Activated CD8-positive, alpha-beta memory T cell treated with anti-CD3 and anti-CD28 coated beads, Interleukin-2, amount 50 U/mL, for 1 hour (primary cell): ENCODE measurements around the gene MYLK.

Experiments
- DNase-seq: peaks from one replicate; pipeline ENCODE4 v3.0.0-alpha.2; 2020; ENCODE audit errors: extremely low read depth

MYLK gene

DNA sequence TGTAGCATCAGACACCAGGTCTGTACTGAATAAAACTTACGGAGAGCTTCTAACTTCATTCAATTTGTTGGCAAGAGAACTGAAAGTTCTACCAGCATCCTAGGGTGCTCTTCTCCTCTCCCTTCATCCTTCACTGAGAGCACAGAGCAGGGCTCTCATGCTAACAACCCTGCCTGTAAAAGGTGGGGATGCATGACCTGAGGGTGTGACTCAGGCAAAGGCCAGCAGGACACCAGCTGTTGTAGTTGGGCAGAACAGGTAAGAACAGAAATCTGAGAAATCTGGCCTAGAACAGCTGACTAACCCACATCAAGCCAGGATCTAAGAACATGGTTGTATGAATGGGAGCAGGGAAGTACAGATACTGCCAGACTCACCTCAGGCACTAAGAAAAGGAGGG is 64.2 kb downstream of the MYLK start:
- no peak for DNase-seq

DNA sequence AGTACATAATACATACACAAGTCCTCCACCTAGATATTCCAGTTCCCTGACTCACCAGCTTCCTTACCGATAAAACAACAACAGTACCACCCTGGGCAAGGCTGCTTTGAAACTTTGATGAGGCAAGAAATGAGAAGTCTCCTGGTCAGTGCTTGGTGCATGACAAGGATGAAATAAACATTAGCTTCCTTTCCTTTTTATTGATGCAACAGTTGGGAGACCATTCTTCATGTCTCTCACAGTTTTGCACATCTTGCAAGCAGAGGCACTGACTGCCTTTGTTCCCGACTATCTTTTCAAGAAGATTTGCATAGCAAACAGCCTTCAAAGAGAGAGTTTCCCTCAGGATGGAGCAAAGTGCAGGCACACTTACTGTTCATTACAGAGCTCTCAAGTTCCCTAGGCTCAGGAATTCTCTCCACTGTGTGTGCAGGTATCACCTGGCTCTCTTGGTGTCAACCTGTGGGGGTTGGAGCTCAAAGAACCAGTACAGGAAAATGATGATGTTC is 65.2 kb downstream of the MYLK start:
- DNase-seq, result no peak

DNA sequence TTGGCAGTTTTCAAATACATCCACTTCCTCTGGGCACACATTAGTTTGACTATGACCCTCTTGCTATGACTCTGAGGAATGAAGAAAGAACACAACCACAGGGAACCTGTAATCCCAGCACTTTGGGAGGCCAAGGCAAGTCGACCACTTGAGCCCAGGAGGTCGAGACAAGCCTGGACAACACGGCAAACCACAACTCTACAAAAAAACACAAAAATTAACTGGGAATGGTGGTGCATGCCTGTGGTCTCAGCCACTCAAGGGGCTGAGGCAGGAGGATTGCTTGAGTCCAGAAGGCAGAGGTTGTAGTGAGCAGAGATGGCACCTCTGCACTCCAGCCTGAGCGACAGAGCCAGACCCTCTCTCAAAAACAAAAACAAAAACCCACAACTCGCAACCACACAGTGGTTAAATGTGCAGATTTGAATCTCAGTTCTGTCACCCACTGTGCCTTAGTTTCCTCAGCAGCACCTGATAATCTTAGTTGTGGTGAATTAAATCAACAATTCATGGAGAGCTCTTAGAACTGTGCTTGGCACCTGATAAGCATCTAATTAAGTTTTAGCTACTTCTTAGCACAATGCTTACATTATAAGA is 65.7 kb downstream of the MYLK start:
- DNase-seq, result no peak

DNA sequence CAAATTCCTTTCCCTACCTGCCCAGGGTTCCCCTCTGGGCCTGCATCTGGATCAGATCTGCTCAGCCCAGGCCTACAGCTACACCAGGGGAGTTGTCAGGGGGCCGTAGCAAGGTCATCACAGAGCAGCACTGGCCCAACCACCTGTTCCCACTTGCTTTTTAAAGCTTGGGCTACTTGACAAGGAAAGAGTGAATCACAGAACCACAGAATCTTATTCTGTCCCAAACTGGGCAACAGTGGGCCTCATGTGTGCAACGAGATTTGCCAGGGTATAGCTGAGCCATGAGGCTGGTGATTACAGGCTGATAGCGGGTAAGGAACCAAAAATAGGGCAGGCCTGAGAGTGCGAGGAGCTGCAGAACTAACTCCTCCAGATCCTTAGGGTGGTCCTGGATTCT is 66.7 kb downstream of the MYLK start:
- DNase-seq, result no peak

DNA sequence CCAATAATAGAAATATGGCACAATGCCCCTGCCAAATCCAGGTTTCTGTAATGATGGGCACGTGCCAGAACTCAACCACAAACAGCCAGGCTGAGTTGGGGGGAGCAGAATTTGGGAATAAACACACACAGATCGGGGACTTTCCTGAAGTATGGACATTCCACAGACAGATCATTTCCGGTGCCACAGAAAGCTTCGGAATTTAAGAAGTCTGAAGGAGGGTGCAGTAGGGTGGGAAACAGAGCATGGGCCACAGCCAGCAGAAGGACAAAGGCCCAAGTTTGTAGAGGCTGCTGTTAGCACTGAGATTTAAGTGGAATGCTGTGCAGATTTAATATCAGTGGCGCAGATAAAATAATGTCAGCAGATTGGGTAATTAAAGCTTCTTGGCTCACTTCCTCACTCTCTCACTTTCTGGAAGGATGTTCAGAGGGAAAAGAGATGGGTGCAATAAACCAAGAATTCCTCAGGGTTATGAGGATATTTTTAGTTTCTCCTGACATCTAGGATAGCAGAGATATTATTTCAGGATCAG is 67.4 kb downstream of the MYLK start:
- no peak for DNase-seq

DNA sequence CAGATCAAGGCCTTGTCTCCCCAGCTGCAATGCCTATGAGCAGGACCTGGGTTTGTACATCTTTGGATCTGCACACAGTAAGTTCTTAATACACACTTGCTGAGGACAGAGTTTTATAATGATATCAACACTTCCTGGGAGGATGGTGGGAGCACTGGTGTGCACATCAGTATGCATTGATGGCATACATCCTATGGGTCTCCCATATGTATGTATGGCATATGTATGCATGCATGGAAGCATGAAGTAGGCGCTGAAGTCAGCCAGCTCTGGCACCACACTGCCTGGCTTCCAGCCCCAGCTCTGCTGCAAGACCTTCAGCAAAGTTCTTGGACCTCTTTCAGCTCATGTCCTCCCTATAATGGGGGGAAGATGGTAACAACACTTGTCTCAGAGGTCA is 68.2 kb downstream of the MYLK start:
- DNase-seq, result no peak

DNA sequence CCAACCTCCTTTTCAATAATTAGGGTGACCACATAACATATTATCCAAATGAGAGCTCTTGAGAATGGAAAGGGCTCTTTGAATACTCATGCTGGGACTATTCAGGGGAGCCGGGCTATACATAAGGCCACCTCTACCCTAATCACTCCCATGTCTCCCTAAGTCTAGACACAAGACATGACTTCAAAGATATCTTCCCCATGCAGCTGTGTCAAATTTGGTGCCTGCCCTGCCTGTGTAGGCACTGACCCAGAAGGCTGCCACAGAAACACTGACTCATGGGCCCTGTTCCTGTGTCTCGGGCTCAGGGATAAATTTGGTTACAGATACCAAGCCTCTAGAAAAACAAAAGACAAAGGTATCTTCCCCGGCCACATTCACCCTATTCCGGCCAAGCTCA is 70.3 kb downstream of the MYLK start:
- DNase-seq, result no peak

DNA sequence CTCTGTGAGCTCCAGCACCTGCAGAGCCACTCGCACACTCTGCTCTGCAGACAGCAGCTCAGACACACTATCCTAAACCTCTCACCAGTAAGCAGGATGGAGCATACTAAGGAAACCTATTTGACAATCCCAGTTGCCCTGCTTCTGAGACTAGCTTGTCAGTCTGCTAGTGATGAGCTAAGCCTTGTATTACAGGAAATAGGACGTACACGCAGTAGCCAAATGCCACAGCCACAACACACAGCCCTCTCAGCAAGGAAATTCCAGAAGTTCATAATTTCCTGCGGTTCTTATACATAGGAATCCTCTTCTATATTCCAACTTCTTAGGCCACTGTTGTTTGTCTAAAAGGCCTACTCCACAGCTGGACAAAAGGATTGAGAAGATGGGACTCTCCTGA is 74.5 kb downstream of the MYLK start:
- DNase-seq, result no peak

DNA sequence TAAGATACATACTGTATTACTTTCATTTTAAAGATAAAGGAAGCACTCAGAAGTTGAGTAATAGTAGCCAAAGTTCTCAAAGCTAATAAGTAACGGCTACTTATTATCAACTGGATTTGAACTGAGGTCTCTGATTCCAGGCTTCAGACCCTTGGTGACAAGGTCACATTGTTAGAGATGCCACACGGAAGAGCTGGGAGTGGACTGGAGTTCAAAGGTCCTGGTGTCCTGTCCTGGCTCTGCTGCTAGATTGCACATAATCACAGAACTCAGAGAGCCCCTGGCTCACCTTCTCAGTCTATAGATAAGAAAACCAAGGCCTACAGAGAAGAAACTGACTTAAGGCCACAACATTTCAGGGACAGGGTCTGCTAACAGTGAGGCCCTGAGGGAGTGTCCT is 75.3 kb downstream of the MYLK start:
- DNase-seq, result no peak

DNA sequence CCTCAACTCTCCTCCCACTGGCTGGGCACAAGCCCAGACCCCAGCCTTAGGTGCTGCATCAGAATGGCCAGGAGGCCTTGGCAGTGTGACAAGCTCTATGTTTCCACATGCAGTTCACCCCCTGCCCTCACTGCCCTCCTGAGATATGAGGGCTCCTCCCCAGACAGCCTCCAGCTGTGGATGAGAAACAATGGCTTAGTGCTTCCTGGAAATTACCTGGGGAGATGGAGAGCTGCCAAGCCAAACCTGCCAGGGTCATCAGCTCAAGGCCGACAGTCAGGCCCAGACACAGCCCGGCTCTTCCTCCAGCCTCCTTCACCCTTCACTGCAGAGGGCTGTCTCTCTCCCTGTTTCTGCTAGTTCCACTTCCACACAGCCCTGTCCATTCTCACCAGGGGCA is 76.3 kb downstream of the MYLK start:
- DNase-seq, result no peak

DNA sequence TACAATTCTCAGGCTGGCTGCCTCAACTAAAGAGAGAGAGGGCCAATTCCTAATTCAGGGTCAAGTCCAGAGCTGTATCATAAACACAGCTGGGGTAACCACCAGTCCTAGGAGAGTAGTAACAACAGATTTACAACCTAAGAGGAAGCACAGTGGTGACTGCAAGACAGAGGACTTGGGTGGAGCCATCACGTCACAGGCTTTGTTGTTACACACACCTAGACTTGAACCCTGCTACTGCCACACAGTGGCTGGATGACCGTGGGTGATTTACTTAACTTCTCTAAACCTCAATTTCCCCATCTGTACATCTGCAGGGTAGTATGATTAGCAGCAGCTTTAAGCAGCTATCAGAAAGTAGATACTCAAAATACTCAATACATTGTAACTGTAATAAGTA is 78.6 kb downstream of the MYLK start:
- DNase-seq, result no peak

DNA sequence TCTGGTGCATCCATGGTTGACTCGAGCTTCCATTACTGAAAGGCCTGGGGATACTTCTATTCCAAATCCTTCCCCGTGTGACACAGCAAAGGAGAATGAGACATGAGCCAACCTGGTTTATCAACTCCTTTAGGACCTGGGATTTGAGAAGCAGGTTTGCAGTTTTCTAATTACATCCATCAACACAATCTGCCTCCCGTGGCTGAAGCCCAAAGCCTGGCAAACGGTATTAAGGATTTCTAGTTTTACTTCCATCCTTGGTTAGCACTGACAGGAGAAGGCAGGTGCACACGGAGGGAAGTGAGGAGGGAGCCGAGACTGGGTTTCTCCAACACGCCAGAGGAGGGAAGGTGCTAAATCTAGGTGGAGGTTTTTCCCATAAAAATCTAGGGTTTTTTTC is 79.0 kb downstream of the MYLK start:
- no peak for DNase-seq

DNA sequence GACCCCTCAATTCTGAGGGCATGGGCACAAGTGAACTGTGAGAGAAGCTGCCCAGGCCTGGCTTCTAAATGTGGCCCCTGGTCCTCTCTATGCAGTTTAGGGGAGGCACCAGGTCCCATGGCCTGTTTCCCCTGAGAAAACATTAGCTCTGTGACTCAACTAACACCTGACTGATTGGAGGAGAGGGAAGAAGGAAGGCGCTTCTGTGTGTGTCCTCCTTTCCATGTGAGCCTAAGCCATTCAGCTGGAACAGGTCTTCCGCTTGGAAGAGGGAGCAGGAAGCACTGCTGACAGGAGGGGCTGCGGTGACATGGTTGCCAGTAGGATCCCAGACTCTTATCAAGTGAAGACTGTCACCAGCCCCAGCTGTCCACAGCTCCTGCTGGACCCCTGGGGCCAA is 79.5 kb downstream of the MYLK start:
- no peak for DNase-seq

DNA sequence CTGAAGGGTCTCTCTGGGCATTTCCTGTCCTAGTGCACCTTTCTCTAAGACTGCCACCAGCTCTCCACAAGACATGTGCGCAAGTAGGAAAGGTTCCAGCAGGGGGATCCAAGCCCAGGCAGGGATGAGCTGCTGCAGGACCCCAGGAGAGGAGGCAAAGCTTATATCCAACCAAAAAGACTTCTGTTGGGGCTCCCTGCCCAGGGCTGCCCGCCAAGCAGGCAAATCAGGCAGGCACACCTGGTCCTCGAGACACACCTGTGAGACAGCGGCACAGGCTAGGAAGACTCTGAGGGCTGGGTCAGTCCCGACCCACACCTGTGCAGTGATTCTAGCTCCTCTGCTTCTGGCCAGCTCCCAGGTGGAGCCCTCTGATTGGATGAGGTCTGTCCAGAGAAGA is 80.6 kb downstream of the MYLK start:
- DNase-seq, result no peak

DNA sequence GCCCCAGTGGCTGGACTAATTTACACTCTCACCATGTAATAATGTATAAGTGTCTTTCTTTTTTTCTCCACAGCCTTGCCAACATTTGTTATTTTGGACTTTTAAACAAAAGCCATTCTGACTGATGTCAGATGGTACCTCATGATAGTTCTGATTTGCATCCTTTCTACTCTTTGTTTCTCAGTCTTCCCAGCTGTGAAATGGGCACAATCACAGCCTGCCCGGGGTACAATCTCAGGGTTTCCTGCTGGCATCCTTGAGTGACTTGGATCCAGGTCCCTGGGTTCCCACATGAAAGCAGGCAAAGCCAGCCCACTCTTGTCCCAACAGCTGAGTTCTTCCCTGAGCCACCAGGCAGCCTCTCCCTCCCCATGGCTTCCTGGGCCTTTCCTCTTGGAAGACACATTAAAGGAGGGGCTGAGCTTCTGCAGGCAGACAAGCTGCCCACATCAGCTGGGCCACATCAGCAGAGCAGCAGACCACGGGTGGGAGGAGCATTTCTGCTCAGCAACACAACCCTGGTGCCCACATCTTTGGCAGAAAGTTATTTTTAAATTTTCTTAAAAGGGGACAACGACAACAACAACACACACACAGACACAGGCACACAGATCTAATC is 82.0 kb downstream of the MYLK start:
- no peak for DNase-seq

DNA sequence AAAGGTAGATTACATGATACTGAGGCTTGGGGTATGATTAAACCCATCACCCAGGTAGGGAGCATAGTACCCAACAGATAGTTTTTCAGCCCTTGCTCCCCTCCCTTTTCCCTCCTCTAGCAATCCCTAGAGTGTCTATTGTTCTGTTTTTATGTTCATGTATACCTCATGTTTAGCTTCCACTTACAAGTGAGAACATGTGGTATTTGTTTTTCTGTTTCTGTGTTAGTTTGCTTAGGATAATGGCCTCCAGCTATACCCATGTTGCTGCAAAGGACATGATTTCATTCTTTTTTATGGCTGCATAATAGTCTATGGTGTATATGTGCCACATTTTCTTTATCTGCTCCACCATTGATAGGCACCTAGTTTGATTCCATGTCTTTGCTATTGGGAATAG is 82.7 kb downstream of the MYLK start:
- no peak for DNase-seq

DNA sequence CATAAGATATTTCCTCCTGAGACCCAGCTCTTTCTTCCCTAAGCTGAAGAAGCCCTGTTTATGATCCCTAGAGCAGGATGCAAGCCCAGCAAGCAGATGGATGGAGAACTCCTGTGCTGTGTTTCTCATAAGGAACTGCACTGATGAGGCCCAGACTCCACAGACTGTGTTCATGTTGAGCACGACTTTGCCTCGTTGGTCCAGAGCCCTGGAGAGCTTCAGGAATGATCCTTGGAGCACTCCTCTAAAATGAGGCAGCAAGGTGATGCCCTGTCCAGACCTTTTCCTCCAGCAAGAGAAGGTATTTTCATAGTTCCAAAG is 83.8 kb downstream of the MYLK start:
- DNase-seq, result no peak

DNA sequence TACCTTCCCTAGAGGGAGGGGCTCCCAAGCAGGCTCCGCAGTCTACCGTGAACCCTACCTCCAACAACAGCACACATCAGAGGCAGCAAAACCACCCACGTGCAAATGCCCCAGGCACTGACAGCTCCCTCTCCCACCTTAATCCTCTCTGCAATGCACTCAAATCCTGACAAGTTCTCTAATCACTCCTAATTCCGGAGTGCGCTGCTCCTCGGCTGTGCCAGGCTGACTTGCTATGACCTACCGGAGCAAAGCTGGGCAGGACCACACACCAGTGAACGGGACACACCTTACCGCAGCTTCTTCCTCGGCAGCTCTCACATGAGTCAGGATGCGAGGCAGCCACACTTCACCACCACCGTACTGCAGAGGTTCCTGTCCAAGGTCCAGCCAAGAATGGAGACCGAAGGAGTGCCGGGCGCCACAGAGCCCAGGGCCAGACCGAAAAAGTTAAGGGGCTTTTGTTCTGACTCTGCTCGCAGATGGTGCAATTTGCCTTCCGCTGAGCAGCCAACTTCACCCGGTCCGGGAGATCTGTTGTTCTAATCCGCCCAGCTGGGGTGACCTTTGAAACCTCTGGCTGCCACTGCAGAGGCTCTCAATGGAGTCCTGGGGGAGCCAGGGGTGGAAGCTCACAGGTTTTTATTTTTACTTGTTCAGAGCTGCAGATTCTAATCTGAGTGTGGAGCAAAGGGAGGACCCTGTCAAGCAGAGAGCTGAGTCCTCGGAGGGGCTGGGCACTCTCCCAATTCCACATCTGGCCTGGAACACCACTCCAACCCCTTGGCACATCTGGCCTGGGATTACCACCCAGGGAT is 84.4 kb downstream of the MYLK start:
- DNase-seq, result no peak

DNA sequence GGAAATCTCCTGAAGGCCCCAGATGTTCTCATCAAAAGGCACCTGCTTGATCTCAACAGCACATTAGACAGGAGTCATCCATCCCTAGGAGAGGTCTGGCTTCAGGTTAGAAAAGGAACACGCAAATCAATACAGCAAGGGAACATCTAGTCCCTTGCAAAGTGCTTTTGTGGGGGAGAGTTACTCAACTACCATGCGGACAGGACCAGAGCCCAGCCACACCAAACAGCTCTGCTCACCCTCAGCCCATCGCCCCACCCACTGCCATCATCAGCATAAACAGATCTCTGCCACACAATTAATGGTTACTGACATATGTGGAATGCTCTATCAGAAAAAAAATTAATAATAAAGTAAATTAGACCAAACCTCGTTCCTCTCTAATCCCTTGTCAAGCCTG is 85.6 kb downstream of the MYLK start:
- no peak for DNase-seq

DNA sequence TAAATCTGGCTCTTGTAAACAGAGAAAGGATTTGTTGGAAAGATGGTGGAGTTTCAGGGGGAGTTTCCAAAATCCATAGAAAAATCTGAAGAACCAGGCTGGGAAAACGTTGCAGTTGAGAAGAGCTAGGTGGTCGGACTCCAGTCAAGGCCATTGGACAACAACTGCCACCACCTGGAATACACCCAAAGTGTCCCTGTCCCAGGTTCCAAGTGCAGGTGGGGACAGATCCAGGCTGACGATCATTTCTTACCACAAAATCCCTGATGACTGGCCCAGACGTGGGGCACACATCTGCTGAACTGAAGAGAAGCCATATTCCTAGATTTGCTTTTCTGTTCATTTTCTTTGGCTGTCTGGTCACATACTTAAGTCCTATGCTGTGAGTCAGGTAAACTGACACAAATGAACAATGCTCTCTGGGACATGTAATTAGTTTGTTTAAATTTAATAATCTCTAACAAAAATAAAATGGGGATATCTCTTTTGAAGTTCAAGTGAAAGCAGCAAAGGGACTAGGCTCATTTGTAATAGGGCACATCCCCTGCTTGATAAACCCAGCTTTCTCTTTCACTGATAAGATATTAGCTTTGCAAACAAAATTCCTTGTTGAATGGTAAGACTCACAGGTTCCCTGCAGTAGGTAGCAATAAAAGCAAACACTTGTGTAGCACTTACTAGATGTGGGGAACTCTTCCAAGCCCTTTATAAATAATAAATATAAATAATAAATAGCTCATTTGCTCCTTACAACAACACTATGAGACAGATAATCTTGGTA is 88.5 kb downstream of the MYLK start:
- no peak for DNase-seq

DNA sequence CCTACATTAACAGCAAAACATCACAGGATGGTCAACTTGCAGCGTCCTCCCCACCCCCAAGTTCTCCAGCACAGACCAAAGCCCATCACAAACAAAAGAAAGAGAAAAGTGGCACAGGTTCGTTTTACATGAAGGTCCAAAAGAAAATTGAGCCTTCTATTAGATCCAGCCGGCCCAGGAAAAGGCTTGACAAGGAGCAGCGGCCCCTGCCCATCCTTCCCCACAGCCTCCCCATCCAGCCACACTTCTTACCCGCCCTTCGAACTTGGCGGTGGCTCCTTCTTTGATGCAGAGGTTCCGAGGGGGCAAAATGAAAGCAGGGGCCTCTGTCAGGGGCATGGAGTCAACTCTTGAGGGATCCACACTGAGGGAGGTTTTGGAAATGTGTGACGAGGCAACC is 90.7 kb downstream of the MYLK start:
- no peak for DNase-seq

DNA sequence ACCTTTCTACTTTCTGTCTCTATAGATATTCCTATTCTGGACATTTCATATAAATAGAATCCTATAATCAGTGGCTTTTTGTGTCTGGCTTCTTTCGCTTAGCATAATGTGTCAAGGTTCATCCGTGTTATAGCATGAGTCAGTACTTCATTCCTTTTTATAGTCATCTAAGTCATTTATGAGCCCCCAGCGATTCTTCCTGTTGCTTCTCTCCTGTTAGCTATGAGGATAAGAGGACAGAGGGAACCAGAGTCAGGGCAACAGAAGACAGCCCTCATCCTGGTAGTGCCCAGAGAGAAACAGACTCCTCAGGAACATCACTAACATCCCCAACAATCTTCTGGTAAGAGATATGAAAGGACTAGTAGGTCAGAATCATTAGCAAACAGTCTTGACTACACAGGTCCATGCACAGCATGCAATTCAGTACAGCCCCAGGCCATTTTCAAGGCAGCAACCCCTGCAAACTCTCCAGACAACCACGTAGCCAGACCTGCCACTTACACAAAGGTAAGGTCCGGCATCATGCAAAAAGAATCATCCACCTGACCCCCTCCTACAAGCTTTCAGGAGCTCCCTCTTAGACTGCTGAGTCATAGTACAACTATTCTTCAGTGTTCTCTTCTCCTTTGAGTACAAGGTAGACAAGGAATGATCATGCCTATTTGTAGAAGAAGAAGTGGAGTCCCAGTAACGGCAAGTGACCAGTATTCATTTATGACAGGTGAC is 91.5 kb downstream of the MYLK start:
- DNase-seq, result no peak
